Suprapubic skin (tissue), 4 donors: ENCODE results near the gene MROH2A.

Source experiments
- CTCF ChIP-seq, 2 donors: fragments of 200-600 bp in 1 of 2; fragments of 450-650 bp in 1 of 2; sonication (generic) in 1 of 2; IDR thresholded peaks; one replicate each; pipeline ENCODE4 v1.5.1; 2016 to 2019; ENCODE audit warnings: antibody characterized with exemption in 2 of 2, mild to moderate bottlenecking in 1 of 2, moderate library complexity in 1 of 2
- EP300 ChIP-seq: sonication (generic); formaldehyde crosslinking; IDR thresholded peaks from one replicate; pipeline ENCODE4 v1.6.1; 2017; ENCODE audit warnings: antibody characterized with exemption
- POLR2A ChIP-seq, 2 donors: fragments of 450-650 bp; IDR thresholded peaks; one replicate each; pipeline ENCODE4 v1.6.1; 2017; ENCODE audit warnings: antibody characterized with exemption in 2 of 2, mild to moderate bottlenecking in 2 of 2, moderate library complexity in 2 of 2
- POLR2AphosphoS5 ChIP-seq, 3 donors: sonication (generic); formaldehyde crosslinking; IDR thresholded peaks; one replicate each; pipeline ENCODE4 v1.6.1; 2017; ENCODE audit warnings: antibody characterized with exemption in 3 of 3

GRCh38 chr2:233793465-233794127 is 15.5 kb downstream of the MROH2A start:
- no peak for TF ChIP-seq CTCF (IDR thresholded peaks at IDR 0.05)
- TF ChIP-seq POLR2AphosphoS5 (IDR thresholded peaks at IDR 0.05): no peak
- no peak for TF ChIP-seq POLR2A (IDR thresholded peaks at IDR 0.05)
- TF ChIP-seq EP300: no peak
